GM12873 (cell line): ENCODE results near the gene PSMD9.

Source experiments
- CTCF ChIP-seq: IDR thresholded peaks from 2 replicates; pipeline ENCODE4 v1.5.1; 2012; ENCODE audit warnings: low read depth, mild to moderate bottlenecking, moderate library complexity, low read length, control low read depth; ENCODE audit not compliant: insufficient read depth; ENCODE audit errors: missing control alignments

The PSMD9 gene

DNA sequence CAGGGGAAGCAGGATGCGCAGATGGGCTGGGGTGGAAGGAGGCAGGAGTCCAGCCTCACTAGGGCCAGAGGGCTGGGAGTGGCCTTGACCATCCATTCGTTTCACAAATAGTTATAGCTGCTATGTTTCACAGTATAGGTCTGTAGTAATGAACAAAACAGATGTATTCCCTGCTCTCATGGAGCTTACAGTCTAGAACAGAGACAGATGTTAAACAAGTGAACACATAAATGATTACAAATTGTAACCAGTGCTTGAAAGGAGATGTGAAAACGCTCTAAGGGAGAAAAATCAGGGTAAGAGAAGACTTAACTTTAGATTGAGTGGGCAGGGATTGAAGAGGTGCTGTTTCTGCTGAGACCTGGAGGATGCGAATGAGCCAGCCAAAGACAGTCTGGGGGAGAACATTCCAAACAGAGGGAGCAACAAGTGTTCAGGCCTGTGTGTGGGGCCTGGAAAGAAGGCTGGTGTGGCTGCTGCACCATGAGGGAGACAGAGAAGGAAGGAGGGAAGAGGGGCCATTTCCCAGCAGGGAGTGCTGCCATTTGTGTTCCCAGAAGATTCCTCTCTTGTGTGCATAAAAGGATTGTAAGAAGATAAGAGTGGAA lies 44.4 kb downstream of the PSMD9 start:
- no peak for TF ChIP-seq CTCF

GRCh38 chr12:121933522-121934308 lies 45.1 kb downstream of the PSMD9 start:
- no peak for TF ChIP-seq CTCF

- no peak for TF ChIP-seq CTCF
These were observed 45.7 kb downstream of the PSMD9 start for GRCh38 chr12:121934309-121934664.

DNA sequence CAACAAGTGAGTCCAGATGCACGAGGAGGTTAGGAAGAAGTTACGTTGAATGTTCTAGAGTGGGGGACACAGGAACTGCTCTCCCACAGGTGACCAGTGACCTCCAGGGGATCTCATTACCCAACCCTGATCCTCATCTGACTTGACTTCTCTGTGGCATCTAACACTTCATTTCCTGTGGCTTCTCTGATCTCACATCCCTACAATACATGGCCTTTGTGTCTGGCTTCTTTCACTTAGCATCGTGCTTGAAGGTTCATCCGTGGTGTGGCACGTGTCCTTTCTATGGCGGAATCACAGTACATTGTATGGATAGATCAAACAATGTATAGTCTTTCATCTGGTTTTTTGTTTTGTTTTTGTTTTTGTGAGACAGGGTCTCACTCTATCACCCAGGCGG lies 49.1 kb downstream of the PSMD9 start:
- TF ChIP-seq CTCF: no peak

DNA sequence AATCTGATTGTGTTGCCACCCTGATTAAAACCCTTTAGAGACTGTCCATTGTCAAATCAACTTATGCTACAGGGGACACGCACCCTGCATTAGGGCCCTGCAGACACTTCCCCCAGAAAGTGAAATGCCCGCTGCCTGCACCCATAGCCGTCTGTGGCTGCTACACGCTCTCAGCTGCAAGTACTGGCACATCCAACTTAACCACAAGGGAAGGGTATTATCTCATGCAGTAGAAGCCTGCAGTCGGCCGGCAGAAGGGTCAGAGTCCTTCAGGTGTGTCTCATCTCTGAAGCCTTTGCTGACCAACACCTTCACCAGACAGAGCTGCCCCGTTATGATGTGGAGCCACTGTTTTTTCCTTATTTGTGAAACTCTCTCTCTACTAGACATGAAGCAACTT lies 50.6 kb downstream of the PSMD9 start:
- no peak for TF ChIP-seq CTCF

DNA sequence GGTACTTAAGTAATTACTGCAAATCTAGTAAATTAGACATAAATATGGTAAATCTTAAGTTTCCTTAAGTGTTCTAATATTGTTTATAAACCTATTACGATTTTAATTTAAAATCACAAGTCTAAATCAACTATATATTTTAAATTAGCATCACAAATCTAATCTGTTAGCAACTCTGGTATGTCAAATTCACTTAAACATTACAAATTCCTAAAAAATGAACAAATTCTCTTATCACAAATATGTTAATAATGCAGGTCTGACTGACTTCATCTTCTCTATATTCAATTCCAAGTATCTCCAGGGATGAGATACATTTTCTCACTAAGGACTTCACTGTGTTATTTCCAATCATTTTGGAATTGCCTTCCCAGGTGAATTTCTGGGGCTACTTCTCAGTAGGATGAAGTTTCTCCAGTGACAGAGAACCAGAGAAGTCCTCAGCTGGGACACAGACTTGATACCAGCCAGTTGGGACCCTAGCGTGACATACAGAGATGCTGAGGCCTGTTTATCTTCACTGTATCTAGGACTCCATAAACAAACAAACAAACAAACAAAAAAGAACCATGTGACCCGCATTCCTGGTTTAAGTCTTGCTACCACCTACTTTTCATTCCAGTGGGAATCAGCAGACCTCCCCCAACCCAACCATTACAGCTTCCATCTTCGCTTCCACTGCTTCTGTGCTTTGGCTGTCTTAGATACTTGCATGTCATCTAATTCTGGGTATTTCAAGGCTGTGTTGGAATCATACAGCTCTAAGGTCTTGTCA lies 51.6 kb downstream of the PSMD9 start:
- no peak for TF ChIP-seq CTCF

DNA sequence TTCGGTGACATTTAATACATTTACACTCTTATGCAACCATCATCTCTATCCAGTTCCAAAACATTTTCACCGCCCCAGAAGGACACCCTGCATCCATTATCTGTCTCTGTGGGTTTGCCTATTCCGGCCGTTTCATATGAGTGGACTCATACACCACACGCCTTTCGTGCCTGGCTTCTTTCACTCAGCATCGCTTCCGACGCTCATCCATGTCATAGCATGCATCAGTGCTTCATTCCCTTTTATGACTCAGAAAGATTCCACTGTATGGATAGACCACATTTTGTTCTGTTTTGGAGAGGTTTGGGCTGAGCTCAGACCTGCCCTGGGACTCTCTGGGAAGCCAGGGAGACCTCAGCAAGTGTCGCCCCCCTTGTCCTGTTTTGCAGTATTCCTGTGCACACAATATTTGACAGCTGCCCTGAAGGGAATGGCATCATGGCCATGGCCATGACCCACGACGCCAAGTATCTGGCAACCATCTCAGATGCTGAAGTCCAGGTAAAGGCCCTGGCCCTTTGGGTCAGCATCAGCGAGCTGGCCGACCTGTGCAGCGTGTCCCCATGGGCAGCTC lies 53.6 kb downstream of the PSMD9 start:
- TF ChIP-seq CTCF: no peak
